ENCODE measurements around the gene SELENOF.
"Not testable (repeated sequence)": the region's sequence is repeated elsewhere in the genome, so short reads cannot be mapped to it uniquely, and the experiment has no call there.

SELENOF gene

DNA sequence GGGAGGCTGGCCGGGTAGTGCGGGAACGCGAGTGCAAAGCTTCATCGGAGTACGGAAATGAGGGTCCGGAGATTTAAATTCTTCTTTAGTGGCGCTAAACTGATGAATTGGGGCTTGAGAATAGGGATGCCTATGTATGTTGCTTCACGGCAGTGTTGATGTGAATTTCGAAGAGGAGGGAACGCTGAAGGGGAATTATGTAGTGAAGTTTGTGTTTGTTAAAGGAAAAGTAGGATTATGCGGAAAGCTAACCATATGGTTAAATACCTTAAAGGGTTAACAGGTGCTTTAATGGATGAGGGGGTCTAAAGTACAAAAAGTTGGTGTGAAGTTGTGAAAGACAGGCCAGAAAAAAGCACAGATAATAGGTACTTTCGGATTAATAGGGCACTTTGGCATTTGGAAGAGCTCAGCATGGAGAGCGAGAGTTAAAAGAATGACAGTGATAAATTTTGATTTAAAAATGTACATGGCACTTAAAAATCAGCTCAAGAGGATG is 1.9 kb upstream of the SELENOF start:
- DNase-seq (ENCODE audit: low read depth) = no peak

DNA sequence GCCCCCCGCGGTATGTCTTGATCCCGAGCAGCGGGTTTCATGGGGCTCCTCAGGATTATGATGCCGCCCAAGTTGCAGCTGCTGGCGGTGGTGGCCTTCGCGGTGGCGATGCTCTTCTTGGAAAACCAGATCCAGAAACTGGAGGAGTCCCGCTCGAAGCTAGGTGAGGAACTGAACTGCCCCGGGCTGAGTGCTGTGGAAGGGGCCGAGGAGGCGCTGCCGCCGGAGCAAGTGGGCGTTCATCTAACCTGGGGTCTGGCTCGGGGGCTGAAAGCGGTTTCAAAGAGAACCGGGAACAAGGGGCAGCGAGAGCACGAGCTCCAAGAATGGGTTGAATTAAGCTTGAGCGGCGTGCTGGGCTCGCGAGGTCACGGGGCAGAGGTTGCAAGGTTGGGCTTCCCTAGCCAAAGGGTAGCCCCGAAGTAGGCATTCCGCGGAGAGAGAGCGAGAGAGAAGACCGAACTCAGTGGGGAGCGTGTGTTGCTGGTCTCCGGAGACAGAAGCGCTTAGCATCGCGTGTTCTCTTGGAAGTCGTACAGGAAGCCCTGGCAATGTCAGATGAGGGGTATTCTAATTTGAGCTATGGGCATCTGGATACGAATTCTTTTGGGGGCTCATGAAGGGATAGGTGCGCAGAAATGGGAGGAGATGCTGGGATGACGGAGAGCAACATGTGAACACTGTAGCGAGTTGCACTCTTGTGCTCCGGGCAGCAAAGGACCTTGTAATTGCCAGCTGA is 1.2 kb upstream of the SELENOF start:
- peak; percentile 11 for DNase-seq (ENCODE audit: low read depth)

DNA sequence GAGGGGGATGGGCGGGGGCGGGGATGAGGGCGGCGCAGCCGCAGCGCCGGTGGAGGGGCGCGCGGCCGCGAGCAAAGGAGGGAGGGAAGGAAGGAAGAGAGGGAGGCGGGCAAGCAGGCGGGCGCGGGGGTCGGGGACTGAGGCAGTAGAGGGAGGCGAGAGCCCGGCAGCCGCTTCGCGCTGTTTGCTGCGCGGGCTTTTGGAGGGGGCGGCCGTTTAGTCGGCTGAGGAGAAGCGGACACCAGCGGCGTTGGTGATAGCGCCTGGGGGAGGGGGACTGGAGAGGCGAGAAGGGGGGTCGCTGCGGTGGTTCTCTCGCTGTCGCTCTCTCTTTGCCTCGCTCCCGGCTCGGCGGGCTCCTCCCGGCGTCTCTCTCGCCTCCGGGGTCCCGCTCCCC is 673 bp upstream of the SELENOF start, which contains the start of gene HS2ST1:
TSS of gene HS2ST1 (plus strand) at position 35 of the 397 bp plus-strand sequence.
- DNase-seq (ENCODE audit: low read depth) = no peak

DNA sequence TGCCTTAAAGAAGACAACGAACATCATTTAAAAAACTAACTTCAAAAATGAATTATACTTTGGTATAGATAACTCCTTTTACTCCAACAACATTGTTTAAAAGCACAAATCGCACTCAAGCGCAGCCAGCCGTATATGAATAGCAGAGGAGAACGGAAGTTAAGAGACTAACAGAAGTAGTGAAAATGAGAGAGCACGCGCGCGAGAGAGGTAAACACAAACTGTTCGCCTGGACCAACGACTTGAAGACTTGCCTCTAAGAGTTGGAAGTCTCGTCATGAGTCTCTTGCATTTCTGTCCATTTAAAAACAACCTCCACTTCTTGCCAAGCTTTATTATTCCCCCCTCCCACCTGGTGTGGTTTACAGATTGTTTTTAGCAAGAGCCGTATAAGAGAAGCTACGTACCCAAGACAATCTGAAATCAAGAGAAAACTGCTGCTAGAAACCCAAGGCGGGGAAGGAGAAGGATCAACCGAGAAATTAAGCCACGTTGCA is 479 bp downstream of the SELENOF start:
- DNase-seq (ENCODE audit: low read depth) = peak; percentile 22

DNA sequence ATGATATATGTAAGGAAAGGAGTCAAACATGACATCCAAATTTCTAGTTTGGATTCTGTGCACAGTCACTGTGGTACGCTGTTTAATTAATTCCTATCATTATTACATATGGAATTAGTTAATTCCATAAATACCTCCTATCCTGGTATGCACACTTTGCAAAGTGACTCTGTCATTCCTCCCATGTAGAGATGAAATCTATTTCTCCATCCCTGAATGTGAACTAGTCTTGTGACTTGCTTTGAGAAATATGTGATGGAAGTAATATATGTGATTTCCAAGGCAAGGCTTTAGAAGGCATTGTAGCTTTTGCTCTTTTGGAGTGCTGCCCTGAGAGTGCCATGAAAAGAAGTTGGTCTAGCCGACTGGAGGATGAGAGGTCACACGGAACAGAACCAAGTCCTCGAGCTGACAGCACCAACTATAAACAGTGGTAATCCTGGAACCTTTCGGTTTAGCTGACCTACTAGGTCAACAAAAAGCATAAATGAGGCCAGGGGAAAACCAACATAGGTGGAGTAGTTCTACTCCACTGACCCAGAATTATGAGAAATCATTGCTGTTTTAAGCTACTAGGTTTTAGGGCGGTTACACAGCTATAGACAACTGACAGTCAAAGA is 1.5 kb downstream of the SELENOF start:
- DNase-seq (ENCODE audit: low read depth) = no peak

DNA sequence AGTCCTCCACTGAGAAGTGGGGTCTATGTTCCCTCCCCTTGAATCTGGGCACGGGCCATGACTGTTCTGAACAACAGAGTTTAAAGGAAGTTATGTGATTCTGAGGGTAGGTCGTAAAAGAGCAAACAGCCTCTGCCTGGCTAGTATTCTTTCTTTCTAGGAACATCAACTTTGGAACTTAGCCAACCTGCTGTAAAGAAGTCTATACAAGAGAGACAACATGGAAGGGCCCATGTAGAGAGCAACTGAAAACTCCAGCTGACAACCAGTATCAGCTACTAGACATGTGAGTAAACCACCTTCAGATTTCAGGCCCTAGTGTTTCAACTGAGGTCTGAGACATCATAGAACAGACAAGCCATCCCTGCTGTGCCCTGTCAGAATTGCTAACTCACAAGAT is 7.5 kb downstream of the SELENOF start:
- DNase-seq (ENCODE audit: low read depth) = no peak

DNA sequence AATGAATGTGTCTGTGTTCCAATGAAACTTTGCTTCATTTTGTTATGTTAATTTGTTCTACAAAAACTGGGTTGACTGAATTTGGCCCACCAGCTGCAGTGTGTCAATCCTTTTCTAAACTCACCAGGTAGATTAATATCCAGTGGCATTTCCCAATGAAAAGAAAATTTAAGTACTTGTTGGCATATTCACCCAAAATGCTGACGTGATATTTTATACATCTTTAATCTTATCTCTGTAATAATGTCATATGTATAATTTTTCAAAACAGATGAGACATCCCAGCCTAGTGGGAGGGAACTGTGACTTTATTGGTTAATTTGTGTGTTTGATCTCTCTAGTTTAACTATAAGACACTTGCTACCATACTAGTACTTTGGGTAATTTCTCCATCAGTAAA is 8.1 kb downstream of the SELENOF start:
- DNase-seq (ENCODE audit: low read depth) = no peak

DNA sequence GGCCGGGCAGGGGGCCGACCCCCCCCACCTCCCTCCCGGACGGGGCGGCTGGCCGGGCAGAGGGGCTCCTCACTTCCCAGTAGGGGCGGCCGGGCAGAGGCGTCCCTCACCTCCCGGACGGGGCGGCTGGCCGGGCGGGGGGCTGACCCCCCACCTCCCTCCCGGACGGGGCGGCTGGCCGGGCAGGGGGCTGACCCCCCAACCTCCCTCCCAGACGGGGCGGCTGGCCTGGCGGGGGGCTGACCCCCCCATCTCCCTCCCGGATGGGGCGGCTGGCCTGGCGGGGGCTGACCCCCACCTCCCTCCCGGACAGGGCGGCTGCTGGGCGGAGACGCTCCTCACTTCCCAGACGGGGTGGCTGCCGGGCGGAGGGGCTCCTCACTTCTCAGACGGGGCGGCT is 14.5 kb downstream of the SELENOF start:
- DNase-seq (ENCODE audit: low read depth) = not testable (repeated sequence)

DNA sequence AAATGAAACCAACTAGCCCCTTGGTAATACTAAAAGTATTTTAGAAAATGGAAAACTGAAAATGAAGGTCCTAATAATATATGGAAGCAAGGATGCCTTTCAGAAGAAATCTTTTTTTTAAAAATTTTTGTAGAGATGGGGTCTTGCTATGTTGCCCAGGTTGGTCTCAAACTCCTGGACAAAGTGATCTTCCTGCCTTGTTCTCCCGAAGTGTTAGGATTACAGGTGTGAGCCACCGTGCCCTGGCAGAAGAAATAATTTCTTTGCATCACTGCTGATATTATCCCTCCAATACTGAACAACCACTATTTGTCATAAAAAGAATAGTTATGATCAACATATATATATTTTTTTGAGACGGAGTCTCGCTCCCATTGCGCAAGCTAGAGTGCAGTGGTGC is 25.6 kb downstream of the SELENOF start:
- DNase-seq (ENCODE audit: low read depth) = no peak

DNA sequence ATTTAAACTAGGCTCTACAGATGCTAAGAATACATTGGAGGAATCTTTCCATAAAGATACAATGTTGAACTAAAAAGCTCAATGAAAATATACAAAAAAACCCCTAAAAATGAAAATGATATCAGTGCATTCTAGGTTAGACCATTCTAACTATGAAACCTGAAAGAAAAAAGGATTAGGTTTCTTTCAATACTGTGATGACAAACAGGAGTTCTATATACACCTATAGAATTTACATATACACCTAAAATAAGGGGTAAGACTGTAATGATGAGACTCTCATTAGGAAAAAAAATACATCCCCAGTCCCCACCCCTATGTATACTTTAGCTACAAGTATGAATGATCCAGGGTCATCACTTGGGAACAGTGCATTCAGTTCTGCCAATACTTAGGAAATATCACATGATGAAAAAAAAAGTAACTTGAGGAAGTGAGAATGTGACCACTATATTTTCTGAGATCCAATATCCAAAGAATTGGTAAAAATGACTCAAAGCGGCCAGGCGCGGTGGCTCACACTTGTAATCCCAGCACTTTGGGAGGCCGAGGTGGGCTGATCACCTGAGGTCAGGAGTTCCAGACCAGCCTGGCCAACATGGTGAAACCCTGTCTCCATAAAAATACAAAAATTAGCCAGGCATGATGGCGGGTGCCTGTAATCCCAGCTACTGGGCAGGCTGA is 26.3 kb downstream of the SELENOF start:
- DNase-seq (ENCODE audit: low read depth) = no peak

DNA sequence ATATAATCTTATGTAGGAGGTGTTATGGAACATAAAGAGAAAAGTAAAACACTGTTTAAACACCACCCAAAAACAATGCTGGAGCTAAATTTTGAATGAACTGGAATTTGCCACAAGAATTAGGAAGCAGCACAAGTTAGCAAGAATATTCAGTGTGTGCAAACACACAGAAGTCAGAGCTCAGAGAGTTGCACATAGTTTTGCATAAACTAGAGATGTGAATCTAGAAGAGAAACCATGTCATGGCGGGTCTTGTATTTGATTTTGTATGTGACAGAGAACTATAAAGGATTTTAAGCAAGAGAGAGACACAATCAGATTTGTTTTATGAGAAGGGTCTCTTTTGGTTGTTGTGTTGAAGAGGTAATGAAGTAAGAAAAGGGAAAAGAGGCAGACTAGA is 38.2 kb downstream of the SELENOF start:
- no peak for DNase-seq (ENCODE audit: low read depth)

DNA sequence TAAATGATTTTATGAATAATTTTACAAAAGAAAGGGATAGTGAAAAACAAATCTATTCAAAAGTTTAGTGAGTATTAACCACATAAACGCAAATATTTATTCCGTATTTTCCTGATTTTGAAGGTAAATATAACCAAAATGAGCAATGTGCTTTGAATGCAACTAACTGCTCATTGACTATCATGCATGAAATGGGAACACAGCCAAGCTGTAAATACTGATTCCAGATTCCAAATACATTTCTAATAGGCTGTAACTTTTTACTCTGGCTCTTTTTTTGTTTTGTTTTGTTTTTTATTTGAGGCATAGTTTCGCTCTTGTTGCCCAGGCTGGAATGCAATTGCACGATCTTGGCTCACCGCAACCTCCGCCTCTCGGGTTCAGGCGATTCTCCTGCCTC is 41.8 kb downstream of the SELENOF start:
- no peak for DNase-seq (ENCODE audit: low read depth)

DNA sequence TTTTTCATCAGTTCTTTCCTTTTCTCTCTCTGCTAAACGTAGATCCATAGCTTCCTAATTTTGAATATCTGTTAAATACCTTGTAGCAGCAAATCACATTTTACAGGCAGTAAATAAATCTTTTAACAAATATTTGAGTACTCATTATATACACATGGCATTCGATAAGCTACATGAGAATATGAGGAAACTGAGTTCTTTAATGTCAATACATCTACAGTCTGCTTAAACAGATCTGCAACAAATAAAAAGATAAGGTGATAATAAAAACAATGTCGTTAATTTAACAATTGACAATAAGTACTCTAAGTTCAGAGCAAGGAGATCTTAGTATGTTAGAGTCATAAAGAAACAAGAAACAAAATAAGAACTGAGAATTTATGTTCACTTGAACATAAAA is 42.9 kb downstream of the SELENOF start:
- DNase-seq (ENCODE audit: low read depth) = no peak

DNA sequence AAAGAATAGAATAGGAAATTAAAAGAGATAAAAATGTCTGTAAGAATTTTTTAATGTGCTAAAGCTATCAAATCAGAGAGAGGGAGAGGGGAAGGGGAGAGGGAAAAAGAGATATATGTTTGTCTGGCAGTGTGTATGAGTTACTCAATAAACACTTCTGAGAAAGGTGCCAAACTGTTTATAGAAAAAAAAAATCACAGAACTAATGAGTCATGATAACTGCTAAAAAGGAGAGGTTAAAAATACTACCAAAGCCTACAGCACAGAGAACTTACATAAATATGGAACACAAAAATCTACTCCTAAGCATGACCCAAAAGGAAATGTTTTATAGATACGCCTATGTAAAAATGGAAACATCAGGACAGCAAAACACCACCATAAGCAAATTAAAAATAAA is 45.4 kb downstream of the SELENOF start:
- DNase-seq (ENCODE audit: low read depth) = no peak

DNA sequence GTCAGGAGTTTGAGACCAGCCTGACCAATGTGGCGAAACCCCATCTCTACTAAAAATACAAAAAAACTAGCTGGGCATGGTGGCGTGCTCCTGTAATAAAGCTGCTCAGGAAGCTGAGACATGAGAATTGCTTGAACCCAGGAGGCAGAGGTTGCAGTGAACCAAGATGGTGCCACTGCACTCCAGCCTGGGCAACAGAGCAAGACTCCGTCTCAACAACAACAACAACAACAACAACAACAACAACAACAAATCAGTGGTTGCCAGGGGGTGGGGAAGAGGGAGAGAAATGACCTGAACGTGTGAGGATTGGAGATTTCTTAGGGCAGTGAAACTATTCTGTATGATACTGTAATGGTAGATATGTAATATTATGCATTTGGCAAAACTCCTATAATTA is 46.6 kb downstream of the SELENOF start:
- DNase-seq (ENCODE audit: low read depth) = not testable (repeated sequence)

DNA sequence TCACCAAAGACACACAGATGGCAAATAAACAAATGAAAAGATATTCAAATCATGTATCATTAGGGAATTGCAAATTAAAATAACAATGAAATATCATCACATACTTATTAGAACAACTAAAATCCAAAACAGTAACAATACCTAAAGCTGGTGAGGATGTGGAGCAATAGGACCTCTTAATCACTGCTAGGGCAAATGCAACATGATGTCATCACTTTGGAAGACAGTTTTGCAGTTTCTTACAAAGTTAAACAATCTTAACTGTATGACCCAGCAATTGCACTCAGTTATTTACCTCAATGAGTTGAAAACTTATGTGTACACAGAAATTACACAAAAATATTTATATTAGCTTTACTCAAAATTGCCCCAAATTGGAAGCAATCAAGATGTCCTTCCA is 47.3 kb downstream of the SELENOF start:
- no peak for DNase-seq (ENCODE audit: low read depth)

DNA sequence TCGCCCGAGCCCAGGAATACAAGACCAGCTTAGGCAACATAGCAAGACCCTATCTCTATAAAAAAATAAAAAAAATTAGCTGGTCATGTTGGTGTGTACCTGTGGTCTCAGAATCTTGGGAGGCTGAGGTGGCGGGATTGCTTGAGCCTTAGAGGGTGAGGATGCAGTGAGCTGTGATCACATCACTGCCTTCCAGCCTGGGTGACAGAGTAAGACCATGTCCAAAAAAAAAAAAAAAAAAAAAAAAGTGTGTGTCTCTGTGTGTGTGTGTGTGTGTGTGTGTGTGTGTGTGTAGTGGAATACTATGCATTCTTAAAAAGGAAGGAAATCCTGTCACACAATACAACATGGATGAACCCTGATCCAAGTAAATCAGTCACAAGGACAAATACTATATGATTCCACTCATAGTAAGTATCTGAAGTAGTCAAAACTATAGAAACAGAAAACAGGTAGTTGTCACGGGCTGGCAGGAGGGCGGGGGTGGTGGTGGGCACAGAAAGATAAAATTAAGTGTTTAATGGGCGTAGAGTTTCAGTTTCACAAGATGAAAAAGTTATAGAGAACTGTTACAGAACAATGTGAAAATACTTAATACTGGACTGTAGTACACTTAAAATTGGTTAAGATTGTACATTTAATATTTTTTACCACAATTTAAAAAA is 47.8 kb downstream of the SELENOF start:
- no peak for DNase-seq (ENCODE audit: low read depth)

DNA sequence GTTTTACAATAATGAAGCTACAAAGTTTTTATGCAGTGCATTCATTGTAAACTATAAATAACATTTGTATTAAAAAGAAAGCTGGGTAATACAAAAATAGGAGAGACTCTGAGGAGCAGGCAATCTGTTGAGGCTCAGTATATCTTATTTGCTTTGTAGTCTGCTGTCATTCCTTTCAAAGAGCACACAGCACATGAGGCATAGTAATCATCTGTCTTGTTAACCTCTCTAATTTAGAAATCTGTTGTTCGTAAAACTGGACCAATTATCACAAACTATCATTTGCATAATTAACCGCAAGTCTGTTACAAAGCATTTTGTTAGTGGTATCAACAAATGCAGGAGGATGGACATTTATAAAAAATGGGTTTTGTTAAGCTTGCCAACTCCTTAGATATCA is 51.0 kb downstream of the SELENOF start:
- no peak for DNase-seq (ENCODE audit: low read depth)

DNA sequence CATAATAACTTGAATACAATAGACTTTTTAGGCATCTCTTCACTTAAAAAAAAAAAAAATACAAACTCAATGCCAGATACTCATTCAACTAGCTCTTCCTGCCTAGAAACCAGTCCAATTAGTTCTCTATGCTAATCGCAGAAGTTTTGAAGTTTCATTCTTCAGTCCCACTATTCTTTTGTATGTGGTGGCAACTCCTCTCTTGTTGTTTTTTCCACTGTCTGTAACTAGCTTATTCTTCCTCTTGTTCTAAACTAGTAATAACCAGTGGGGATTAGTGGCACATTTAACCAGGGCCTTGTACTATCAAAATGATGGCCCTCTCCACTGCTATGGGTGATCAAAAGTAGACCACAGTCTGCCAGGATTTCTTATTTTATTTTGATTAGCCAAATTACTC is 52.5 kb downstream of the SELENOF start:
- no peak for DNase-seq (ENCODE audit: low read depth)

DNA sequence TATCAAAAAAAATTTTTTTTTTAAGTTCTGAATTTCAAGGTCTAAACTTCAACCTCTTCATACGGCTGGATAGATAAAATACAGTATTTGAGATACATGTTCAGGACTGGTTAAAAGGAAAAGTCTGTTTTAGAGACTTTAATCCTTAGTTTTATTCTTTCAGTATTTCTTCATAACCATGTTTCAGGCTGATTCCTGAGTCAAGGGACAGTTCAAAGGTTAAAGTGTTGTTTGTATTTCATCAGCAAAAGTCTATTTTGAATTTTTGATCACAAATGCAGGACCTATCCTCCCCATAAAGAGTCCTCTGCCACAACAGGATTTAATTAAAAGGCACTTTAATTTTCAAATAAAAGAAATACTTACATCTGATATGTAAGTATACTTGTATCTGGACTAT is 53.5 kb downstream of the SELENOF start:
- no peak for DNase-seq (ENCODE audit: low read depth)

DNA sequence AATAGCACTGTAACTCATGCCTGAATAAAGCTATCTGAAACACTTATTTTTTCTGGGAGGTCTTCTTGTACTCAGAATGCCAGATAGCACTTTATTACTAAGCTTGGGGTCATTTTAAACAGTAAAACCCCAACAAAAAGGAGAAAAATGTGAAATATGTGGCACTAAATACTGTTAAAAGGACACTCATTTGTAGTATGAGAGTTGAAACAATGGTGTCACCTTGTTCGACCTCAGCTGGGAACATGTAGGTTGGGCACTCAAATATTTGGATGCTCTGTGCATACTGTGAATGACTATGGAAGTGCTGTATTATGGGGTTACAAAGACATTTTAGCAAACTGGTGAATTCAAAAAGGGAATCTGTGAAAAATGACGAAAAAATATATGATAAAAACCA is 53.9 kb downstream of the SELENOF start:
- no peak for DNase-seq (ENCODE audit: low read depth)

DNA sequence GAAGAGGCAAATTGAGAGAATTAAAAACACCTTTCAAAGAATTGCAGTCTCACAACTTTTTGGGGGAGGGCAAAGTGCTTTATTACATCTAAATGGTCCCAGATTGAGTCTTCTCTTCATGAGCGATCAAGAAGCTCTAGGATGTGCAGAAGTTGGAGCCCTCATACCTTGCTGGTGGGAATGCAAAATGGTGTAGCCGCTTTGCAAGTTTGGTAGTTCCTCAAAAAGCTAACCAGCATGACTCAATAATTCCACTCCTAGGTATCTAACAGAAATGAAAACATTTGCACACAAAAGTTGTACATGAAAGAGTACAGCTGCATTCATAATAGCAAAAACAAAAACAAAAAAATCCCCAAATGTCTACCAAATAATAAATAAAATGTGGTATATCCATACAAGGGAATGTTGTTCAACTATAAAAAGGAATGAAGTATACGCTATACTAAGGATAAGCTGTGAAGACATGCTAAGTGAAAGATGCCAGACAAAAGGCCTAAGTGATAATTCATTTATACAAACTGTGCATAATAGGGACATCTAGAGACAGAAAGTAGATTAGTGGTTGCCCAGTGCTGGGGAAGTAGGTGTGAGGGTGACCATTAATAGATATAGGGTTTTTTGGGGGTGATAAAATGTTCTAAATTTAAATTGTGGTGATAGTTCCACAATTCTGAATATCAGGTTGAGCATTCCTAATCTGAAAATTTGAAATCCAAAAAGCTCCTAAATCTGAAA is 55.2 kb downstream of the SELENOF start:
- DNase-seq (ENCODE audit: low read depth) = no peak

Data from CMK (cell line).